Stimulated activated CD8-positive, alpha-beta memory T cell treated with anti-CD3 and anti-CD28 coated beads, Interleukin-7, amount 100 ng/mL, for 48 hours (primary cell): ENCODE measurements around the gene ST3GAL5.

ENCODE experiments used
- DNase-seq, 2 donors: peaks; one replicate each; pipeline ENCODE4 v3.0.0-alpha.2; 2020; ENCODE audit warnings: low read depth in 1 of 2; ENCODE audit errors: extremely low read depth in 1 of 2

The ST3GAL5 gene

GRCh38 chr2:85811180-85812093 lies 77.4 kb downstream of the ST3GAL5 start:
- no peak for DNase-seq

- DNase-seq: no peak
These were observed 78.2 kb downstream of the ST3GAL5 start for GRCh38 chr2:85810371-85811179.

- no peak for DNase-seq
These were observed 81.0 kb downstream of the ST3GAL5 start for GRCh38 chr2:85807756-85808155.

GRCh38 chr2:85806358-85807118 lies 82.3 kb downstream of the ST3GAL5 start:
- DNase-seq: no peak

- peak in 1 of 2 donors; percentile 10 for DNase-seq
These were observed 84.2 kb downstream of the ST3GAL5 start for GRCh38 chr2:85804583-85804982.

GRCh38 chr2:85803704-85804425 lies 84.9 kb downstream of the ST3GAL5 start:
- DNase-seq: no peak

GRCh38 chr2:85802354-85803103 lies 86.3 kb downstream of the ST3GAL5 start:
- DNase-seq: no peak

- no peak for DNase-seq
These were observed 86.9 kb downstream of the ST3GAL5 start for GRCh38 chr2:85801871-85802270.

GRCh38 chr2:85800586-85800985 lies 88.2 kb downstream of the ST3GAL5 start:
- DNase-seq: no peak

GRCh38 chr2:85799215-85799956 lies 89.4 kb downstream of the ST3GAL5 start:
- DNase-seq: peak in 1 of 2 donors; percentile 7

- DNase-seq: no peak
These were observed 90.9 kb downstream of the ST3GAL5 start for GRCh38 chr2:85797921-85798320.

- no peak for DNase-seq
These were observed 91.5 kb downstream of the ST3GAL5 start for GRCh38 chr2:85797263-85797660.

GRCh38 chr2:85796341-85797262 lies 92.2 kb downstream of the ST3GAL5 start:
- no peak for DNase-seq

- no peak for DNase-seq
These were observed 92.8 kb downstream of the ST3GAL5 start for GRCh38 chr2:85796046-85796340.

- DNase-seq: no peak
These were observed 93.3 kb downstream of the ST3GAL5 start for GRCh38 chr2:85795331-85796045.

- DNase-seq: no peak
These were observed 94.2 kb downstream of the ST3GAL5 start for GRCh38 chr2:85794491-85795121.

- DNase-seq: no peak
These were observed 94.8 kb downstream of the ST3GAL5 start for GRCh38 chr2:85794038-85794441.
